ENCODE data around the gene CCDC124. TPM values are rescaled to one million over a fixed set of nuclear protein-coding genes. Genes with fewer than 3 reads are reported as not detected.

Gene CCDC124
- total and polyA plus RNA-seq, 4 donors = 15.8 to 59.3 (median 32.1) TPM

DNA sequence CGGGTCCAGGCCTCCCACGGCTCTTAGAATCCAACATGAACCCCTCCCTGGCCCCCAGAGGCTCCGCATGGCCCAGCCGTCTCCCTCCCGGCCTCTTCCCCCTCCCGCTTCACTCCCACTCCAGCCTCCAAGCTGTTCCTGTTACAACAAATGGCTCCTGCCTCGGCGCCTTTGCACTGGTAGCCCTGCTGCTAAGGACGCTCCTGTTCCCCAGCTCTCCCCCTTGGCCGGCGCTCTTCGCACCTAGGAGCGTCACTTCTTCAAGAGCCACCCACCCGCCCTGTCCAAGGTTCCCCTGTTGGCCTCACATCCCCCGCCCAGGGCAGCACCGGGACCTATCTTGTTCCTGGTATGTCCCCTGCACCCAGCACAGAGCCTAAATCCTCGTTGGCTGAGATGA lies 9.4 kb downstream of the CCDC124 start:
- H3K4me1 ChIP-seq (ENCODE audit: control insufficient read depth in 4 of 4, insufficient read depth in 4 of 4, low read length in 3 of 4) = peaks cover under 1 to 3% (median under 1%) of the 10 kb centered on the region in 4 donors
- 92% methylated on average over 17 of the region's 17 CpGs for WGBS

More for the DNA sequence above, 9.4 kb downstream of the CCDC124 start:
- H3K9ac ChIP-seq (ENCODE audit: low read depth in 1 of 2, low read length in 2 of 2) = no peak overlapping the region
- no peaks in the 10 kb centered on the region for H3K27me3 ChIP-seq (ENCODE audit: control insufficient read depth in 4 of 4, insufficient read depth in 4 of 4, low read length in 3 of 4)
- H3K27ac ChIP-seq (ENCODE audit: low read depth in 1 of 2, low read length in 2 of 2) = no peak overlapping the region
- H3K9me3 ChIP-seq (ENCODE audit: control insufficient read depth in 4 of 4, low read length in 3 of 4) = no peaks in the 10 kb centered on the region
- no peak overlapping the region for H3K4me3 ChIP-seq (ENCODE audit: low read depth in 1 of 3, low read length in 3 of 3)
- H3K36me3 ChIP-seq (ENCODE audit: control insufficient read depth in 4 of 4, insufficient read depth in 3 of 4, low read depth in 1 of 4, low read length in 3 of 4) = peaks cover 0 to 8% (median 4%) of the 10 kb centered on the region in 4 donors
- no peak for DNase-seq (ENCODE audit: low spot score)
- TF ChIP-seq, protein P1, sequence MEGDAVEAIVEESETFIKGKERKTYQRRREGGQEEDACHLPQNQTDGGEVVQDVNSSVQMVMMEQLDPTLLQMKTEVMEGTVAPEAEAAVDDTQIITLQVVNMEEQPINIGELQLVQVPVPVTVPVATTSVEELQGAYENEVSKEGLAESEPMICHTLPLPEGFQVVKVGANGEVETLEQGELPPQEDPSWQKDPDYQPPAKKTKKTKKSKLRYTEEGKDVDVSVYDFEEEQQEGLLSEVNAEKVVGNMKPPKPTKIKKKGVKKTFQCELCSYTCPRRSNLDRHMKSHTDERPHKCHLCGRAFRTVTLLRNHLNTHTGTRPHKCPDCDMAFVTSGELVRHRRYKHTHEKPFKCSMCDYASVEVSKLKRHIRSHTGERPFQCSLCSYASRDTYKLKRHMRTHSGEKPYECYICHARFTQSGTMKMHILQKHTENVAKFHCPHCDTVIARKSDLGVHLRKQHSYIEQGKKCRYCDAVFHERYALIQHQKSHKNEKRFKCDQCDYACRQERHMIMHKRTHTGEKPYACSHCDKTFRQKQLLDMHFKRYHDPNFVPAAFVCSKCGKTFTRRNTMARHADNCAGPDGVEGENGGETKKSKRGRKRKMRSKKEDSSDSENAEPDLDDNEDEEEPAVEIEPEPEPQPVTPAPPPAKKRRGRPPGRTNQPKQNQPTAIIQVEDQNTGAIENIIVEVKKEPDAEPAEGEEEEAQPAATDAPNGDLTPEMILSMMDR (IDR thresholded peaks at IDR 0.05; ENCODE audit: low read depth, low read length, missing input control) = no peak
- TF ChIP-seq, protein P2, sequence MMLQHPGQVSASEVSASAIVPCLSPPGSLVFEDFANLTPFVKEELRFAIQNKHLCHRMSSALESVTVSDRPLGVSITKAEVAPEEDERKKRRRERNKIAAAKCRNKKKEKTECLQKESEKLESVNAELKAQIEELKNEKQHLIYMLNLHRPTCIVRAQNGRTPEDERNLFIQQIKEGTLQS (IDR thresholded peaks at IDR 0.05) = no peak
- TF ChIP-seq, protein P3, sequence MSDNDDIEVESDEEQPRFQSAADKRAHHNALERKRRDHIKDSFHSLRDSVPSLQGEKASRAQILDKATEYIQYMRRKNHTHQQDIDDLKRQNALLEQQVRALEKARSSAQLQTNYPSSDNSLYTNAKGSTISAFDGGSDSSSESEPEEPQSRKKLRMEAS (IDR thresholded peaks at IDR 0.05) = no peak
- TF ChIP-seq EGR1 (IDR thresholded peaks at IDR 0.05; ENCODE audit: low read depth in 2 of 2) (no peak), HNF4A (conservative IDR thresholded peaks at IDR 0.05) (no peak), FOXA2 (IDR thresholded peaks at IDR 0.05) (no peak), FOXA1 (IDR thresholded peaks at IDR 0.05) (no peak), TAF1 (conservative IDR thresholded peaks at IDR 0.05) (no peak), RAD21 (IDR thresholded peaks at IDR 0.05) (no peak), RXRA (IDR thresholded peaks at IDR 0.05) (no peak), NR2F2 (IDR thresholded peaks at IDR 0.05) (no peak), JUND (IDR thresholded peaks at IDR 0.05) (no peak), SP1 (IDR thresholded peaks at IDR 0.05) (no peak), YY1 (IDR thresholded peaks at IDR 0.05) (no peak), GABPA (IDR thresholded peaks at IDR 0.05 in 1 of 2, conservative IDR thresholded peaks at IDR 0.05 in 1 of 2) (no peak), HNF4G (IDR thresholded peaks at IDR 0.05) (no peak)
- TF ChIP-seq, protein P4, sequence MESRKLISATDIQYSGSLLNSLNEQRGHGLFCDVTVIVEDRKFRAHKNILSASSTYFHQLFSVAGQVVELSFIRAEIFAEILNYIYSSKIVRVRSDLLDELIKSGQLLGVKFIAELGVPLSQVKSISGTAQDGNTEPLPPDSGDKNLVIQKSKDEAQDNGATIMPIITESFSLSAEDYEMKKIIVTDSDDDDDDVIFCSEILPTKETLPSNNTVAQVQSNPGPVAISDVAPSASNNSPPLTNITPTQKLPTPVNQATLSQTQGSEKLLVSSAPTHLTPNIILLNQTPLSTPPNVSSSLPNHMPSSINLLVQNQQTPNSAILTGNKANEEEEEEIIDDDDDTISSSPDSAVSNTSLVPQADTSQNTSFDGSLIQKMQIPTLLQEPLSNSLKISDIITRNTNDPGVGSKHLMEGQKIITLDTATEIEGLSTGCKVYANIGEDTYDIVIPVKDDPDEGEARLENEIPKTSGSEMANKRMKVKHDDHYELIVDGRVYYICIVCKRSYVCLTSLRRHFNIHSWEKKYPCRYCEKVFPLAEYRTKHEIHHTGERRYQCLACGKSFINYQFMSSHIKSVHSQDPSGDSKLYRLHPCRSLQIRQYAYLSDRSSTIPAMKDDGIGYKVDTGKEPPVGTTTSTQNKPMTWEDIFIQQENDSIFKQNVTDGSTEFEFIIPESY (IDR thresholded peaks at IDR 0.05) = no peak
- TF ChIP-seq, protein P5, sequence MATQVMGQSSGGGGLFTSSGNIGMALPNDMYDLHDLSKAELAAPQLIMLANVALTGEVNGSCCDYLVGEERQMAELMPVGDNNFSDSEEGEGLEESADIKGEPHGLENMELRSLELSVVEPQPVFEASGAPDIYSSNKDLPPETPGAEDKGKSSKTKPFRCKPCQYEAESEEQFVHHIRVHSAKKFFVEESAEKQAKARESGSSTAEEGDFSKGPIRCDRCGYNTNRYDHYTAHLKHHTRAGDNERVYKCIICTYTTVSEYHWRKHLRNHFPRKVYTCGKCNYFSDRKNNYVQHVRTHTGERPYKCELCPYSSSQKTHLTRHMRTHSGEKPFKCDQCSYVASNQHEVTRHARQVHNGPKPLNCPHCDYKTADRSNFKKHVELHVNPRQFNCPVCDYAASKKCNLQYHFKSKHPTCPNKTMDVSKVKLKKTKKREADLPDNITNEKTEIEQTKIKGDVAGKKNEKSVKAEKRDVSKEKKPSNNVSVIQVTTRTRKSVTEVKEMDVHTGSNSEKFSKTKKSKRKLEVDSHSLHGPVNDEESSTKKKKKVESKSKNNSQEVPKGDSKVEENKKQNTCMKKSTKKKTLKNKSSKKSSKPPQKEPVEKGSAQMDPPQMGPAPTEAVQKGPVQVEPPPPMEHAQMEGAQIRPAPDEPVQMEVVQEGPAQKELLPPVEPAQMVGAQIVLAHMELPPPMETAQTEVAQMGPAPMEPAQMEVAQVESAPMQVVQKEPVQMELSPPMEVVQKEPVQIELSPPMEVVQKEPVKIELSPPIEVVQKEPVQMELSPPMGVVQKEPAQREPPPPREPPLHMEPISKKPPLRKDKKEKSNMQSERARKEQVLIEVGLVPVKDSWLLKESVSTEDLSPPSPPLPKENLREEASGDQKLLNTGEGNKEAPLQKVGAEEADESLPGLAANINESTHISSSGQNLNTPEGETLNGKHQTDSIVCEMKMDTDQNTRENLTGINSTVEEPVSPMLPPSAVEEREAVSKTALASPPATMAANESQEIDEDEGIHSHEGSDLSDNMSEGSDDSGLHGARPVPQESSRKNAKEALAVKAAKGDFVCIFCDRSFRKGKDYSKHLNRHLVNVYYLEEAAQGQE (IDR thresholded peaks at IDR 0.05) = no peak

Measured in liver (tissue), 9 donors.